Adipocyte (in vitro differentiated cells): ENCODE measurements around the gene MUSK.

Source experiments
- DNase-seq: peaks from one replicate; pipeline ENCODE4 v3.0.0-alpha.2; 2015; ENCODE audit warnings: low read depth
- H3K27me3 ChIP-seq: replicated peaks from 2 replicates; pipeline ENCODE4 v1.7.0; 2013; ENCODE audit warnings: mild to moderate bottlenecking, low read length, moderate library complexity; ENCODE audit not compliant: control insufficient read depth, insufficient read depth
- H3K36me3 ChIP-seq: 2 replicates; pipeline ENCODE4 v1.7.0; 2013; ENCODE audit warnings: low read length, mild to moderate bottlenecking, moderate library complexity; ENCODE audit not compliant: control insufficient read depth, insufficient read depth, severe bottlenecking
- H3K4me1 ChIP-seq: 2 replicates; pipeline ENCODE4 v1.7.0; 2013; ENCODE audit warnings: mild to moderate bottlenecking, low read length, moderate library complexity; ENCODE audit not compliant: control insufficient read depth, insufficient read depth
- H3K4me3 ChIP-seq: 2 replicates; pipeline ENCODE4 v1.7.0; 2013; ENCODE audit warnings: mild to moderate bottlenecking, low read length, moderate library complexity
- H3K9ac ChIP-seq: 2 replicates; pipeline ENCODE4 v1.7.0; 2013; ENCODE audit warnings: mild to moderate bottlenecking, low read length, moderate library complexity
- H3K9me3 ChIP-seq: 2 replicates; pipeline ENCODE4 v1.7.0; 2013; ENCODE audit warnings: mild to moderate bottlenecking, low read length, moderate library complexity; ENCODE audit not compliant: control insufficient read depth

Gene MUSK

DNA sequence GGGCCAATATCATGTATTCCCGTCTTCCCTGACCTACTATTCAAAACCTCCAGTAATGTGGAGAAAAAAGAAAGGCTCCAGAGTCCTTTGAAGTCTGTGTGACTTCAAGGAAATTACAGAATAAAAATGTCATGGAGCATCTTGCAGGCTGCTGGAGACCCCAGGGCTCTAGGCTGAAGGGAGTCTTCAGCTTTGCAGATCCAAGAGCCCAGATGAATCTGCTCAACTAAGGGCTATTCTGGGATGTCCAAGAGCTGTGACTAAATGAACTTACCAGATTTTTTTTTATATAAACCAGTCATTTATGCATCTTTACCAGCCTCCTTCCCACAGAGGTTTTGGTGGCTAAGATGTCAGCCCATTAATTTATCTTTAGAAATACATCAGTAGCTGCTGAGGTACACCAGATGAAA, 167.3 kb downstream of the MUSK start:
- peaks cover 17% of the 10 kb centered on the region for H3K4me1 ChIP-seq

DNA sequence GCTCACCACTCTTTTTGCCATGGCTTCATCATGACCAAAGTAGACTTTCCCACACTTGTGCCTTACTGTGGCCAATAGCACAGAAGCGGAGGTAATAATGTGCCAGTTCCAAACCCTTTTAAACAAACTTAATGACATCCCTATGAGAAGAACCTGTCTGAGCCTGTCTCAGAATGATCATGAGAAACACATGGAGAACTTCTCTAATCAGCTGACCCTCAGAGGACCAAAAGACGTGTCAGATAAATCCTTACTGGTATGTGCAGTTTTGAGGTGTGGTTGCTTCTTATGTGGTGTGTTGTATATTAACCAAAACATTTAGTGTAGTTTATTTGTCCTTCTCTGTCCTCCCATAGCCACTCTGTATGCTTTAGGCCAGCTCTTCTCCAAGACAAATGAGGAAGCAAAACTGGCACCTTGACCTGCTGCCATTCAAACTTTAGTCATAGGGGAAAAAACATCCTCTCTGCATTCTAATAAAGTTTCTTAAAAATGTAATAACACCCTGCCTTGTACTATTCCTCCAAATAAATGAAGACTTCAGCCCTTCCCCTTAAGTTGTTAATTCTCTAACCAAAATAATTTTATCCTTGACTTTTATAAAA, 168.9 kb downstream of the MUSK start:
- no peak overlapping the region for H3K9ac ChIP-seq

More for the DNA sequence above, 167.3 kb downstream of the MUSK start:
- no peak overlapping the region for H3K4me3 ChIP-seq
- H3K9me3 ChIP-seq = no peaks in the 10 kb centered on the region
- peak; percentile 36 for DNase-seq
- H3K27me3 ChIP-seq = no peaks in the 10 kb centered on the region
- H3K36me3 ChIP-seq = no peaks in the 10 kb centered on the region
- peak overlapping the region; percentile 73 for H3K9ac ChIP-seq

DNA sequence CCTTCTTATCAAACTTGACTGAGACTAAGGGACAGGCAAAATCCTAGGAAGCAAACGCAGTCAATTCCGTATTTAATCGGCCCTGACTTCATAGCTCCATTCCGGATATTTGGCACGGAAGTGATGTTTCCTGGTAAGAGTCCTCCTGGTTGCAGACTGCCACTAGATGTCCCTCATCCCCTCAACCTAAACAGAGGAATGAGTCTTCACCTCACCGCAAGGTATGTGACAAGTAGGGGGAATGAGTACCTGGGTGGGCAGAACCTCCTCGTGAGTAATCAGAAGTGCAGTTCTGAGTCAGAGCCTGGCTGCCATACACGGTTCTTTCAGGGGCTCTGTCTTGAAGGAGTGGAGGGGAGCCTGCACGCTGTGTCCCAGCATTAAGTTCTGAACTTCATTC, 173.6 kb downstream of the MUSK start:
- Histone ChIP-seq H3K4me3 (no peak overlapping the region), H3K9ac (no peak overlapping the region), H3K9me3 (no peaks in the 10 kb centered on the region), H3K36me3 (no peaks in the 10 kb centered on the region), H3K27me3 (no peaks in the 10 kb centered on the region), H3K4me1 (peaks cover 18% of the 10 kb centered on the region)
- no peak for DNase-seq

More for the DNA sequence above, 168.9 kb downstream of the MUSK start:
- no peaks in the 10 kb centered on the region for H3K36me3 ChIP-seq
- H3K4me1 ChIP-seq = peaks cover 17% of the 10 kb centered on the region
- H3K27me3 ChIP-seq = no peaks in the 10 kb centered on the region
- H3K4me3 ChIP-seq = no peak overlapping the region
- no peaks in the 10 kb centered on the region for H3K9me3 ChIP-seq
- no peak for DNase-seq

DNA sequence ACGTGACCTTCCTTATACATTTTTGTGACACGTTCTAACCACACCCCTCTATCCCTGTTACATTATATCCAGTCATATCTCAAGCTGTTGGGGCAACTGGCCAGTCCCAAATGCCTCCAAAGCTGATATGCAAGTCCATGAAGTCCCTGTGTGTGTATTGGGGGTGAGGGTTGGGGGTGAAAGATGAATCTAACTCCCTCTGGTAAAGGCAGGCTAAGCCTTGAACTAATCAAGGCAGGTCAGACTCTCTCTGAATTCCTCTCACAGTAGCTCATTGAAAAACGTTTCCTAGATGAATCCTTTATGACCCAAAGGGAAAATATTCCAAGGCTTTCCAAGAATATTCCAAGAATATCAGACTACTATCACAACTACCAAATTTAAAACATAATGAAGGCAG, 174.4 kb downstream of the MUSK start:
- Histone ChIP-seq H3K9me3 (no peaks in the 10 kb centered on the region), H3K4me3 (no peak overlapping the region), H3K9ac (no peak overlapping the region), H3K4me1 (peaks cover 22% of the 10 kb centered on the region), H3K36me3 (no peaks in the 10 kb centered on the region), H3K27me3 (no peaks in the 10 kb centered on the region)
- DNase-seq = peak; percentile 21

DNA sequence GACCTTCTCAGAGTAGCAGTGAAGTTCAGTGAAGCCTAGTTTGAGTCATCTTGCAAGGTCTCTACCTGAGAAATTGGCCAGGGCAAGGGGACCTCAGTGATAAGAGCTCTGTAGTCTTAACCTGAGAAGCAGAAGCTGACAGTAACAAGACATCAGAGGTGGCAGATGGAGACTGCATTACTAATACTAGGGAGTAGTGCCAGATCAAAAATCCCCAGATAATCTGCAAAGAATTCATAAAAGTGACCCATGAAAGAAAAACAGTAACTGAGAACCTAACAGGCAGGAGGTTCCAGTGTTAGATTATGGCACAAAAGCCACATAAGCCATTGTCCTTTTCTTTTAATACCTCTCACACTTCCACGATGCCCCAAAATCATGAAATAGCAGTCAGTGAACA, 175.5 kb downstream of the MUSK start:
- peak; percentile 15 for DNase-seq

DNA sequence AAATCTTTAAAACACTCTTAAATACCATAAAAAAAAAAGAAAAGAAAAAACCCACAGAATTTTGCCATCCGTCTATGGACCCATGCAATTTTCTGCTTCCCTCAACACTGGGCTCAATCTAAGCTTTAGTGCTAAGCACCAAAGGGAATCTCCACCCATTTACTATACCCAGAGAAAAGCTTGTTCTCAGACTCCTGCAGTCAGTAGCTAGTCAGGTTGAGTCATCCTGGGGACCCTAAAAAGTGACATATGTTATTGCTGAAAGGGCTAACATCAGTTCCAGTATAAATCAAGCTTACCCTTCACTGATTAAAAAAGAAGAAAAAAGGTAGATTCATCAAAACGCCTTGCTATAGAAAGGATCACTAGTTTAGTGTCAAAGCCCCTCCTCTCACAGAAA, 177.6 kb downstream of the MUSK start:
- Histone ChIP-seq H3K4me1 (peaks cover 32% of the 10 kb centered on the region), H3K9me3 (no peaks in the 10 kb centered on the region), H3K9ac (no peak overlapping the region), H3K4me3 (no peak overlapping the region), H3K36me3 (no peaks in the 10 kb centered on the region), H3K27me3 (no peaks in the 10 kb centered on the region)
- DNase-seq = no peak

More for the DNA sequence above, 175.5 kb downstream of the MUSK start:
- Histone ChIP-seq H3K27me3 (no peaks in the 10 kb centered on the region), H3K9me3 (no peaks in the 10 kb centered on the region), H3K4me1 (peaks cover 32% of the 10 kb centered on the region), H3K36me3 (no peaks in the 10 kb centered on the region), H3K4me3 (no peak overlapping the region), H3K9ac (peak overlapping the region; percentile 15)

DNA sequence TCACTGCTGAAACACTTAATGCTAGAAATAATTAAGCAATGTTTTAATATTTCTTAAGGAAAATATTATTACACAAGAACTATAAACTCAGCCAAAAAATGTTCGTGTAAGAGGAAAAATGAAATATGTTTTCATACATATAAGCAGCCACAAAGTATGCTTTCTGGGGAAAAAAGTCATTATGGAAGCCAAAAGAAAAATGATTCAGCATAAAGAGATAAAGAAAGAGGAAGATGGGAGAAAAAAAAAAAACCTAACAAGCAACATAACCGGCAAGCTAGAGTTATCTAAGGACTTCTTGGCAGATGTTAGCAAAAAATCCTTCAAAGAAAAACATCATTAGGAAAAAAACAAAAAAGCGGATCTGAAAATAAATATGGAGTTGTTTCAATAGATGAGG, 179.1 kb downstream of the MUSK start:
- no peaks in the 10 kb centered on the region for H3K36me3 ChIP-seq
- H3K9me3 ChIP-seq = no peaks in the 10 kb centered on the region
- H3K27me3 ChIP-seq = no peaks in the 10 kb centered on the region
- peak overlapping the region; percentile 68 for H3K9ac ChIP-seq
- H3K4me1 ChIP-seq = peaks cover 31% of the 10 kb centered on the region
- DNase-seq = peak; percentile 38
- H3K4me3 ChIP-seq = peak overlapping the region; percentile 54

DNA sequence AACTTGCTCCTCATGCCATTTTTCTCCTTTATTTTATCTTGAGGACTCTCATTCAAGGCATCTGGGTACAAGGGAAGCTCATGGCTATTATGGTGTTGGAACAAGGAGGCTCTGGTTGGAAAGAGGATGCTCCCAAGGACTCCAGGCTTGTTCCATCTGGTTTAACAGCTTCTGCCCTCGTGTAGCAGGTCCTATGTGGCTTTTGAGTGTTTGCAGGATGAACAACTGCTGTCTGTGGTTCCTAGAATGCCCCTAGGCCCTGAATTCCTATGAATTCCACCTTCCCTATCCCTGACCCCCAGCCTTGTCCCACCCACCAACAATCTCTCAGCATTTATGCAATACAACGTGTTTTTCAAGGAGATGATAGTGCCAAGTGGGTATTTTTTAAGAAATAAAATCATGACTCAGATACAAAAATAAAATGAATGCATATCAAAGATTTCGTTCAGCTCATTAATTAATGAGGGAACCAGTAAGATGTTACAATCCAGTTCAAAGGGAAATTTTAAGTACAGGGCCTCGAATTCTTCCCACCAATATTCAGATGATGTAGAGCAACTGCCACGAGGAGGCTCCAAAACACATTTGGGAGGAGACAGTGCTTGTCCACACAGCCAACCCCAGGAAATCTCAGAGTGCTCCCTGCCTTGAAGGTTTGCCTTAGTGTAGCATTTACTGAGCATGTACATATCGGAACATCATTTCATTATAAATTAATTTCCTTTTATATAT, 182.0 kb downstream of the MUSK start:
- no peaks in the 10 kb centered on the region for H3K27me3 ChIP-seq

More for the DNA sequence above, 182.0 kb downstream of the MUSK start:
- no peaks in the 10 kb centered on the region for H3K36me3 ChIP-seq
- H3K4me3 ChIP-seq = no peak overlapping the region
- DNase-seq = no peak
- no peak overlapping the region for H3K9ac ChIP-seq
- peaks cover 17% of the 10 kb centered on the region for H3K4me1 ChIP-seq
- peaks cover 10% of the 10 kb centered on the region for H3K9me3 ChIP-seq
